Heart left ventricle (tissue), 16 donors: Measurements from ENCODE around the gene CDH13. TPM values are rescaled to one million over a fixed set of nuclear protein-coding genes. Genes with fewer than 3 reads are reported as not detected.

Experiments
- ATAC-seq, 4 donors: fragments of 200-7000 bp; cut with Tn5 transposase; one replicate each; pipeline ENCODE4 v1.9.1; 2020 to 2022; ENCODE audit warnings: moderate library complexity in 4 of 4, mild to moderate bottlenecking in 3 of 4, moderate number of reproducible peaks in 1 of 4
- DNase-seq, 5 donors: peaks; one replicate each; pipeline ENCODE4 v3.0.0-alpha.2; 2020
- H3K27ac ChIP-seq, 12 donors: fragments of 200-600 bp; sonication (generic) in 4 of 12; one replicate each; pipeline versions ENCODE4 v1.5.0 to v1.8.0; 2016 to 2022; ENCODE audit warnings: mild to moderate bottlenecking in 2 of 12
- H3K27me3 ChIP-seq, 9 donors: fragments of 200-600 bp; sonication (generic) in 2 of 9; one replicate each; pipeline versions ENCODE4 v1.5.1 to v1.8.0; 2016 to 2022; ENCODE audit warnings: mild to moderate bottlenecking in 3 of 9
- H3K36me3 ChIP-seq, 9 donors: fragments of 200-600 bp; sonication (generic) in 2 of 9; one replicate each; pipeline versions ENCODE4 v1.5.0 to v1.8.0; 2018 to 2022; ENCODE audit warnings: mild to moderate bottlenecking in 2 of 9
- H3K4me1 ChIP-seq, 12 donors: fragments of 200-600 bp; sonication (generic) in 4 of 12; one replicate each; pipeline versions ENCODE4 v1.5.0 to v1.8.0; 2016 to 2022; ENCODE audit warnings: mild to moderate bottlenecking in 3 of 12
- H3K4me3 ChIP-seq, 12 donors: fragments of 200-600 bp; sonication (generic) in 4 of 12; one replicate each; pipeline versions ENCODE4 v1.5.0 to v1.8.0; 2017 to 2022; ENCODE audit warnings: mild to moderate bottlenecking in 9 of 12, moderate library complexity in 4 of 12
- H3K9me3 ChIP-seq, 12 donors: fragments of 200-600 bp; sonication (generic) in 4 of 12; one replicate each; pipeline versions ENCODE4 v1.5.0 to v1.8.0; 2016 to 2022; ENCODE audit warnings: mild to moderate bottlenecking in 1 of 12
- POLR2A ChIP-seq, 2 donors: fragments of 450-650 bp; IDR thresholded peaks; one replicate each; pipeline ENCODE4 v1.6.1; 2017; ENCODE audit warnings: antibody characterized with exemption in 2 of 2, mild to moderate bottlenecking in 2 of 2, moderate library complexity in 2 of 2
- WGBS, 4 donors: extraction: QIAGEN DNeasy Blood & Tissue Kit in 2 of 4; methylation state at CpG; one replicate each; pipeline versions ENCODE4 v1.1.5 to v1.1.7; 2013 to 2018; 5-methylcytosine and 5-hydroxymethylcytosine counted together
- intact Hi-C, 10 donors: fragments of 100-400 bp; cut with DNase I; formaldehyde crosslinking; loops; one replicate each; pipeline versions ENCODE4 v1.11.1 to v1.14.2; 2022
- polyA plus RNA-seq, 2 donors: library from polyadenylated mRNA; stranded (reverse); fragments of 200-250 nt; gene quantifications; one replicate each; pipeline ENCODE4 v1.2.3, GENCODE V29; 2013
- total RNA-seq, 9 donors: library from RNA; depleted of rRNA in 2 of 9; stranded (reverse); fragments of >200 nt in 2 of 9; fragmentation: NEBNext Ultra II Directional in 3 of 9; extraction: Animal tissue kit (Norgen Biotek cat#: 25700) in 3 of 9; gene quantifications; one replicate each; pipeline versions ENCODE4 v1.1.0 to v1.2.4, GENCODE V29; 2016 to 2023
- TF ChIP-seq, protein P1 (sequence below), 12 donors: fragments of 200-600 bp; sonication (generic) in 4 of 12; IDR thresholded peaks; one replicate each; pipeline versions ENCODE4 v1.5.0 to v1.8.0; 2018 to 2022; ENCODE audit warnings: antibody characterized with exemption in 12 of 12, mild to moderate bottlenecking in 5 of 12
- donor health status: ischemic (EF 13 %, LVEDD 7.1; RV severe dilation, severe dysfunction).
- donor health status: healthy with polysubstance abuse.
- donor health status: DM: no; HTN: yes; CAD: no.
- donor health status: DM: no; HTN: no; CAD: no.
- donor health status: ischemic (EF 25% LVEDD 6.9; RV normal size, moderate dysfunction).
- donor health status: ischemic (EF 25% LVEDD 5.7; RV mildly dilated, moderate dysfunction).
- donor health status: healthy.
- donor health status: DM: yes; HTN: yes; CAD: no.
- donor health status: ischemic (EF 35%, LVEDD 5.7; RV mildly dilated, moderate dysfunction).
- donor health status: nonischemic (EF 11% LVEDD 7.7; RV severe dilation, severe dysfunction).
- donor health status: DM: yes; HTN: yes; CAD: no.
- donor health status: PGD.
- donor health status: ischemic (EF 29% LVEDD 5.4; RV normal size, mild dysfunction).
- donor health status: nonischemic (EF 23%, LVEDD 6.1; RV moderate dilation, normal function).

The CDH13 gene
- total and polyA plus RNA-seq, 11 donors, result 15.0 to 172 (median 137) TPM

GRCh38 chr16:83271970-83272575 lies 645.3 kb downstream of the CDH13 start:
- 67 to 71% (median 70%) methylated on average over 5 of the region's 5 CpGs for WGBS, 4 donors
- Histone ChIP-seq H3K4me3 (no peak overlapping the region), H3K36me3 (no peaks in the 10 kb centered on the region), H3K9me3 (no peaks in the 10 kb centered on the region), H3K4me1 (no peaks in the 10 kb centered on the region), H3K27ac (no peak overlapping the region), H3K27me3 (no peaks in the 10 kb centered on the region)
- intact Hi-C loops, result no loop called here
- TF ChIP-seq POLR2A (IDR thresholded peaks at IDR 0.05), result no peak
- TF ChIP-seq, protein P1, sequence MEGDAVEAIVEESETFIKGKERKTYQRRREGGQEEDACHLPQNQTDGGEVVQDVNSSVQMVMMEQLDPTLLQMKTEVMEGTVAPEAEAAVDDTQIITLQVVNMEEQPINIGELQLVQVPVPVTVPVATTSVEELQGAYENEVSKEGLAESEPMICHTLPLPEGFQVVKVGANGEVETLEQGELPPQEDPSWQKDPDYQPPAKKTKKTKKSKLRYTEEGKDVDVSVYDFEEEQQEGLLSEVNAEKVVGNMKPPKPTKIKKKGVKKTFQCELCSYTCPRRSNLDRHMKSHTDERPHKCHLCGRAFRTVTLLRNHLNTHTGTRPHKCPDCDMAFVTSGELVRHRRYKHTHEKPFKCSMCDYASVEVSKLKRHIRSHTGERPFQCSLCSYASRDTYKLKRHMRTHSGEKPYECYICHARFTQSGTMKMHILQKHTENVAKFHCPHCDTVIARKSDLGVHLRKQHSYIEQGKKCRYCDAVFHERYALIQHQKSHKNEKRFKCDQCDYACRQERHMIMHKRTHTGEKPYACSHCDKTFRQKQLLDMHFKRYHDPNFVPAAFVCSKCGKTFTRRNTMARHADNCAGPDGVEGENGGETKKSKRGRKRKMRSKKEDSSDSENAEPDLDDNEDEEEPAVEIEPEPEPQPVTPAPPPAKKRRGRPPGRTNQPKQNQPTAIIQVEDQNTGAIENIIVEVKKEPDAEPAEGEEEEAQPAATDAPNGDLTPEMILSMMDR (IDR thresholded peaks at IDR 0.05), result no peak
- ATAC-seq (no peak), DNase-seq (no peak)

DNA sequence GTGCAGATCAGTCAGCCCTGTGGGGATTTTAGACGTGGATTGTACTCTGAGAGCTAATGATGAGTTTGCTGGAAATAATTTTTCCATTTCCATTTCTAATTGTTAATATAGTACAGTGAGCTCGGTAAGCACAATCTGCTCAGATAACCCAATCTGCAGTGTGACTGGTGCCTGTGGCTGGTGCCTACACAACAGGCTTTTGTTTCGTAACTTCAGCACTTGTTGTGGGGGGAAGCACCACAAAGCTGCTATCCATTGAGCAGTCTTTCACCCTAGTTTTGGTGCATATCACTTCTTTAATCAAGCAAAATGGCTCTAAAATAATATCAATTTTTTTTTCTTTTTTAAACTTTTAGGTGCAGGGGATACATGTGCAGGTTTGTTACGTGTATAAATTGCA lies 646.1 kb downstream of the CDH13 start:
- TF ChIP-seq POLR2A (IDR thresholded peaks at IDR 0.05), result no peak
- TF ChIP-seq, protein P1 (IDR thresholded peaks at IDR 0.05), result no peak
- DNase-seq (no peak), ATAC-seq (no peak)
- Histone ChIP-seq H3K36me3 (no peaks in the 10 kb centered on the region), H3K27ac (no peak overlapping the region), H3K9me3 (no peaks in the 10 kb centered on the region), H3K27me3 (no peaks in the 10 kb centered on the region), H3K4me3 (no peak overlapping the region), H3K4me1 (no peaks in the 10 kb centered on the region)
- intact Hi-C loops, result no loop called here
- 74 to 85% (median 78%) methylated on average over 4 of the region's 4 CpGs for WGBS, 4 donors

GRCh38 chr16:83273504-83274173 lies 646.9 kb downstream of the CDH13 start:
- Histone ChIP-seq H3K27ac (no peak overlapping the region), H3K27me3 (no peaks in the 10 kb centered on the region), H3K9me3 (no peaks in the 10 kb centered on the region), H3K4me1 (no peaks in the 10 kb centered on the region), H3K36me3 (no peaks in the 10 kb centered on the region), H3K4me3 (no peak overlapping the region)
- no peak for ATAC-seq
- intact Hi-C loops, result no loop called here
- no peak for TF ChIP-seq POLR2A (IDR thresholded peaks at IDR 0.05)
- TF ChIP-seq, protein P1 (IDR thresholded peaks at IDR 0.05), result no peak
- DNase-seq, result no peak
- whole genome bisulfite sequencing, 4 donors, result 90 to 97% (median 96%) methylated on average over 9 of the region's 9 CpGs

DNA sequence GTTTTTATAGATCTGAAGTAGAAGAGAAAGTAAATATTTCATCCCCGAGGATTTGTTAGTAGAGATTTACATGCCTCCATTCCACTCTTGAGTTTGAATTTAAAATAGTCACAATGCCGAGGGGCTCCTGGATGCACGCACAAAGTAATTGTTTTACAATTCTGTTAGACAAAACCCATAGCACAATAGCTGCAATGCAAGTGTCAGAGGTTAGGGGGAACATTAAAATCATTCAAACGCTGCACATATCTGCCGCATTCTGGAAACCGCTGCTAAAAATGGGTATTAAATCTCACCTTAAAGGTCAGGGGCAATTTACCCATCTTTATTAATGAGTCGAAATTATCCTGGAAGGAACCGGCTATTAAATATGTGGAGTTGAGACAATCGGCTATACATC lies 652.5 kb downstream of the CDH13 start:
- intact Hi-C loops, result no loop called here
- ATAC-seq, result no peak
- 77 to 87% (median 78%) methylated on average over 9 of the region's 9 CpGs for WGBS, 4 donors
- no peaks in the 10 kb centered on the region for H3K27me3 ChIP-seq
- no peak overlapping the region for H3K4me3 ChIP-seq
- no peak for DNase-seq
- no peaks in the 10 kb centered on the region for H3K36me3 ChIP-seq
- H3K27ac ChIP-seq, result no peak overlapping the region
- no peaks in the 10 kb centered on the region for H3K9me3 ChIP-seq
- TF ChIP-seq POLR2A (IDR thresholded peaks at IDR 0.05), result no peak
- TF ChIP-seq, protein P1 (IDR thresholded peaks at IDR 0.05), result no peak
- no peaks in the 10 kb centered on the region for H3K4me1 ChIP-seq
